Liver (tissue), 9 donors: ENCODE data around the gene FILIP1L. TPM values are rescaled to one million over a fixed set of nuclear protein-coding genes. Genes with fewer than 3 reads are reported as not detected.

Experiments used
- DNase-seq: peaks from one replicate; pipeline ENCODE4 v3.0.0-alpha.2; 2017; ENCODE audit warnings: low spot score
- H3K27ac ChIP-seq, 2 donors: one replicate each; pipeline ENCODE4 v1.7.0; 2013; ENCODE audit warnings: inconsistent platforms in 2 of 2, low read length in 2 of 2, control low read depth in 1 of 2, low read depth in 1 of 2, mild to moderate bottlenecking in 1 of 2
- H3K27me3 ChIP-seq, 4 donors: one replicate each; pipeline versions ENCODE4 v1.6.1 to v1.7.0; 2013; ENCODE audit warnings: low read length in 3 of 4, inconsistent platforms in 1 of 4, mild to moderate bottlenecking in 1 of 4, moderate library complexity in 1 of 4; ENCODE audit not compliant: control insufficient read depth in 4 of 4, insufficient read depth in 4 of 4
- H3K36me3 ChIP-seq, 4 donors: one replicate each; pipeline versions ENCODE4 v1.6.1 to v1.7.0; 2013; ENCODE audit warnings: low read length in 3 of 4, mild to moderate bottlenecking in 3 of 4, low read depth in 1 of 4, moderate library complexity in 1 of 4; ENCODE audit not compliant: control insufficient read depth in 4 of 4, insufficient read depth in 3 of 4
- H3K4me1 ChIP-seq, 4 donors: one replicate each; pipeline versions ENCODE4 v1.6.1 to v1.7.0; 2013; ENCODE audit warnings: low read length in 3 of 4, mild to moderate bottlenecking in 3 of 4, moderate library complexity in 1 of 4; ENCODE audit not compliant: control insufficient read depth in 4 of 4, insufficient read depth in 4 of 4
- H3K4me3 ChIP-seq, 3 donors: one replicate each; pipeline versions ENCODE4 v1.6.1 to v1.7.0; 2013; ENCODE audit warnings: low read length in 3 of 3, control low read depth in 1 of 3, low read depth in 1 of 3, mild to moderate bottlenecking in 1 of 3
- H3K9ac ChIP-seq, 2 donors: one replicate each; pipeline ENCODE4 v1.7.0; 2013; ENCODE audit warnings: low read length in 2 of 2, mild to moderate bottlenecking in 2 of 2, moderate library complexity in 2 of 2, control low read depth in 1 of 2, low read depth in 1 of 2
- H3K9me3 ChIP-seq, 4 donors: one replicate each; pipeline versions ENCODE4 v1.6.1 to v1.7.0; 2013; ENCODE audit warnings: low read length in 3 of 4; ENCODE audit not compliant: control insufficient read depth in 4 of 4
- EGR1 ChIP-seq, 2 donors: IDR thresholded peaks; 2 replicates each; pipeline ENCODE4 v1.6.1; 2016 to 2018; ENCODE audit warnings: antibody characterized with exemption in 2 of 2, low read depth in 2 of 2
- FOXA1 ChIP-seq: IDR thresholded peaks from 2 replicates; pipeline ENCODE4 v1.6.1; 2016; ENCODE audit warnings: antibody characterized with exemption
- FOXA2 ChIP-seq: IDR thresholded peaks from 2 replicates; pipeline ENCODE4 v1.6.1; 2016; ENCODE audit warnings: antibody characterized with exemption
- GABPA ChIP-seq, 2 donors: IDR thresholded peaks in 1 of 2; conservative IDR thresholded peaks in 1 of 2; 2 replicates each; pipeline ENCODE4 v1.6.1; 2016; ENCODE audit warnings: antibody characterized with exemption in 2 of 2, mild to moderate bottlenecking in 1 of 2, moderate library complexity in 1 of 2
- HNF4A ChIP-seq, 2 donors: conservative IDR thresholded peaks; 2 replicates each; pipeline ENCODE4 v1.6.1; 2016; ENCODE audit warnings: antibody characterized with exemption in 2 of 2, mild to moderate bottlenecking in 2 of 2
- HNF4G ChIP-seq: IDR thresholded peaks from 2 replicates; pipeline ENCODE4 v1.6.1; 2016; ENCODE audit warnings: antibody characterized with exemption
- RAD21 ChIP-seq, 2 donors: IDR thresholded peaks; 2 replicates each; pipeline ENCODE4 v1.6.1; 2016; ENCODE audit warnings: antibody characterized with exemption in 2 of 2, mild to moderate bottlenecking in 2 of 2
- RXRA ChIP-seq, 2 donors: IDR thresholded peaks; 2 replicates each; pipeline ENCODE4 v1.6.1; 2017 to 2018; ENCODE audit warnings: antibody characterized with exemption in 2 of 2, mild to moderate bottlenecking in 1 of 2
- SP1 ChIP-seq: IDR thresholded peaks from 2 replicates; pipeline ENCODE4 v1.6.1; 2018; ENCODE audit warnings: antibody characterized with exemption, mild to moderate bottlenecking
- YY1 ChIP-seq: IDR thresholded peaks from 2 replicates; pipeline ENCODE4 v1.6.1; 2016; ENCODE audit warnings: antibody characterized with exemption, mild to moderate bottlenecking
- WGBS: extraction: QIAGEN DNeasy Blood & Tissue Kit; methylation state at CpG from one replicate; pipeline ENCODE4 v1.1.7; 2013; 5-methylcytosine and 5-hydroxymethylcytosine counted together
- polyA plus RNA-seq, 2 donors: library from polyadenylated mRNA; stranded (reverse) in 1 of 2; unstranded in 1 of 2; fragments of 200-250 nt in 1 of 2; fragments of >200 nt in 1 of 2; fragmentation: Nextera tagmentation in 1 of 2; extraction: Ambion mirVana in 1 of 2; gene quantifications; one replicate each; pipeline versions ENCODE4 v1.2.1 to v1.2.3, GENCODE V29; 2013 to 2015
- total RNA-seq, 2 donors: library from RNA; depleted of rRNA; stranded (reverse); fragments of >200 nt; gene quantifications; one replicate each; pipeline ENCODE4 v1.2.3, GENCODE V29; 2014
- TF ChIP-seq, protein P1 (sequence below): IDR thresholded peaks from 2 replicates; pipeline ENCODE4 v1.6.1; 2016; ENCODE audit warnings: antibody characterized with exemption
- TF ChIP-seq, protein P2 (sequence below): IDR thresholded peaks from 2 replicates; pipeline ENCODE4 v1.6.1; 2016; ENCODE audit warnings: antibody characterized with exemption
- TF ChIP-seq, protein P3 (sequence below): fragments of 150-350 bp; IDR thresholded peaks from 2 replicates; pipeline ENCODE4 v1.5.1; 2017; ENCODE audit warnings: improper control_type of control experiment, low read depth, low read length; ENCODE audit not compliant: missing input control
- TF ChIP-seq, protein P4 (sequence below): IDR thresholded peaks from 2 replicates; pipeline ENCODE4 v1.6.1; 2016; ENCODE audit warnings: antibody characterized with exemption, mild to moderate bottlenecking
- TF ChIP-seq, protein P5 (sequence below): IDR thresholded peaks from 2 replicates; pipeline ENCODE4 v1.6.1; 2016; ENCODE audit warnings: antibody characterized with exemption
- donor health status: healthy.
- donor health status: healthy.
- donor health status: healthy.
- donor health status: healthy.
- donor health status: healthy.

FILIP1L gene
- total and polyA plus RNA-seq, 4 donors, result 1.4 to 6.5 (median 1.9) TPM

DNA sequence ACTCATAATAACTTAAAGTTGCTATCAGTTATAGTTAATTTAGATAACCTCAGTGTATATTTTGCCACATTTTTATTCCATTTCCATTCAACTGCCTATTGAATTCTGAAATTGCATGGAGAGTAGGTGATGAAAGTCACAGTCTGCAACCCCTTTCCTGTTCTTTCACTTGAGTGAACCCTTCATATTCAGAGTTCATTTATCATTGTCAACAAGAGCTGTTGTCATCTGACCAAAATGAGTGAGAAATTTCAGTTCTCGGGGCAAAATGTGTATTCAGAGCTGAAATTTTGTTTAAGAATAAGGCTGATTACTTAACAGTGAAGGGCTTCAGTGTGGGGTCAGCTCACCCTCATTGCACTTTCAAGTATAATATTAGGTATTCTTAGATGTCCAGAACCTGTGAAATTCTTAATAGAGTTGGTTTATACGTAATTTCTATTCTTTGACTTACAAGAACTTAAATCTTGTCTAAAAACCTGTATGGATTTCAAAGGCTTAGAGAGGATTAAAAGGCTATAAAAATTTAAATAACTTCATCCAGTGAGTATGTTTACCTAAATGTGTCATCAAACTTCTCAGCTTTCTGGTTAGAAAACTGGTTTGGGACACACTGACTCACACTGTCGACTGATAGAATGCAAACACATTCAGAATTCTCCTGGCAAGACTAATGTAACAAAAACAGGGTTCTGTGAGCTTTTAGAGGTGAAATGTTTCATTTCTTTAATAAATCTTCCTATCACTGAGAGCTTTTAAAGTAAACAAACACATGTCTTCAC lies 204.4 kb downstream of the FILIP1L start:
- 58% methylated on average over 3 of the region's 3 CpGs for WGBS
- Histone ChIP-seq H3K4me1 (peaks cover 0 to 7% (median 1%) of the 10 kb centered on the region in 4 donors), H3K4me3 (no peak overlapping the region), H3K9me3 (no peaks in the 10 kb centered on the region), H3K27me3 (no peaks in the 10 kb centered on the region), H3K9ac (no peak overlapping the region), H3K27ac (no peak overlapping the region), H3K36me3 (no peaks in the 10 kb centered on the region)
- DNase-seq, result no peak
- TF ChIP-seq, protein P1, sequence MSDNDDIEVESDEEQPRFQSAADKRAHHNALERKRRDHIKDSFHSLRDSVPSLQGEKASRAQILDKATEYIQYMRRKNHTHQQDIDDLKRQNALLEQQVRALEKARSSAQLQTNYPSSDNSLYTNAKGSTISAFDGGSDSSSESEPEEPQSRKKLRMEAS, result no peak
- TF ChIP-seq RAD21 (IDR thresholded peaks at IDR 0.05) (no peak), YY1 (no peak), HNF4G (no peak), EGR1 (IDR thresholded peaks at IDR 0.05; ENCODE audit: low read depth in 2 of 2) (no peak), SP1 (no peak), GABPA (IDR thresholded peaks at IDR 0.05 in 1 of 2, conservative IDR thresholded peaks at IDR 0.05 in 1 of 2) (no peak), HNF4A (conservative IDR thresholded peaks at IDR 0.05) (no peak), FOXA2 (no peak), FOXA1 (no peak), RXRA (IDR thresholded peaks at IDR 0.05) (no peak)
- TF ChIP-seq, protein P2, sequence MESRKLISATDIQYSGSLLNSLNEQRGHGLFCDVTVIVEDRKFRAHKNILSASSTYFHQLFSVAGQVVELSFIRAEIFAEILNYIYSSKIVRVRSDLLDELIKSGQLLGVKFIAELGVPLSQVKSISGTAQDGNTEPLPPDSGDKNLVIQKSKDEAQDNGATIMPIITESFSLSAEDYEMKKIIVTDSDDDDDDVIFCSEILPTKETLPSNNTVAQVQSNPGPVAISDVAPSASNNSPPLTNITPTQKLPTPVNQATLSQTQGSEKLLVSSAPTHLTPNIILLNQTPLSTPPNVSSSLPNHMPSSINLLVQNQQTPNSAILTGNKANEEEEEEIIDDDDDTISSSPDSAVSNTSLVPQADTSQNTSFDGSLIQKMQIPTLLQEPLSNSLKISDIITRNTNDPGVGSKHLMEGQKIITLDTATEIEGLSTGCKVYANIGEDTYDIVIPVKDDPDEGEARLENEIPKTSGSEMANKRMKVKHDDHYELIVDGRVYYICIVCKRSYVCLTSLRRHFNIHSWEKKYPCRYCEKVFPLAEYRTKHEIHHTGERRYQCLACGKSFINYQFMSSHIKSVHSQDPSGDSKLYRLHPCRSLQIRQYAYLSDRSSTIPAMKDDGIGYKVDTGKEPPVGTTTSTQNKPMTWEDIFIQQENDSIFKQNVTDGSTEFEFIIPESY, result no peak
- TF ChIP-seq, protein P3, sequence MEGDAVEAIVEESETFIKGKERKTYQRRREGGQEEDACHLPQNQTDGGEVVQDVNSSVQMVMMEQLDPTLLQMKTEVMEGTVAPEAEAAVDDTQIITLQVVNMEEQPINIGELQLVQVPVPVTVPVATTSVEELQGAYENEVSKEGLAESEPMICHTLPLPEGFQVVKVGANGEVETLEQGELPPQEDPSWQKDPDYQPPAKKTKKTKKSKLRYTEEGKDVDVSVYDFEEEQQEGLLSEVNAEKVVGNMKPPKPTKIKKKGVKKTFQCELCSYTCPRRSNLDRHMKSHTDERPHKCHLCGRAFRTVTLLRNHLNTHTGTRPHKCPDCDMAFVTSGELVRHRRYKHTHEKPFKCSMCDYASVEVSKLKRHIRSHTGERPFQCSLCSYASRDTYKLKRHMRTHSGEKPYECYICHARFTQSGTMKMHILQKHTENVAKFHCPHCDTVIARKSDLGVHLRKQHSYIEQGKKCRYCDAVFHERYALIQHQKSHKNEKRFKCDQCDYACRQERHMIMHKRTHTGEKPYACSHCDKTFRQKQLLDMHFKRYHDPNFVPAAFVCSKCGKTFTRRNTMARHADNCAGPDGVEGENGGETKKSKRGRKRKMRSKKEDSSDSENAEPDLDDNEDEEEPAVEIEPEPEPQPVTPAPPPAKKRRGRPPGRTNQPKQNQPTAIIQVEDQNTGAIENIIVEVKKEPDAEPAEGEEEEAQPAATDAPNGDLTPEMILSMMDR, result no peak
- TF ChIP-seq, protein P4, sequence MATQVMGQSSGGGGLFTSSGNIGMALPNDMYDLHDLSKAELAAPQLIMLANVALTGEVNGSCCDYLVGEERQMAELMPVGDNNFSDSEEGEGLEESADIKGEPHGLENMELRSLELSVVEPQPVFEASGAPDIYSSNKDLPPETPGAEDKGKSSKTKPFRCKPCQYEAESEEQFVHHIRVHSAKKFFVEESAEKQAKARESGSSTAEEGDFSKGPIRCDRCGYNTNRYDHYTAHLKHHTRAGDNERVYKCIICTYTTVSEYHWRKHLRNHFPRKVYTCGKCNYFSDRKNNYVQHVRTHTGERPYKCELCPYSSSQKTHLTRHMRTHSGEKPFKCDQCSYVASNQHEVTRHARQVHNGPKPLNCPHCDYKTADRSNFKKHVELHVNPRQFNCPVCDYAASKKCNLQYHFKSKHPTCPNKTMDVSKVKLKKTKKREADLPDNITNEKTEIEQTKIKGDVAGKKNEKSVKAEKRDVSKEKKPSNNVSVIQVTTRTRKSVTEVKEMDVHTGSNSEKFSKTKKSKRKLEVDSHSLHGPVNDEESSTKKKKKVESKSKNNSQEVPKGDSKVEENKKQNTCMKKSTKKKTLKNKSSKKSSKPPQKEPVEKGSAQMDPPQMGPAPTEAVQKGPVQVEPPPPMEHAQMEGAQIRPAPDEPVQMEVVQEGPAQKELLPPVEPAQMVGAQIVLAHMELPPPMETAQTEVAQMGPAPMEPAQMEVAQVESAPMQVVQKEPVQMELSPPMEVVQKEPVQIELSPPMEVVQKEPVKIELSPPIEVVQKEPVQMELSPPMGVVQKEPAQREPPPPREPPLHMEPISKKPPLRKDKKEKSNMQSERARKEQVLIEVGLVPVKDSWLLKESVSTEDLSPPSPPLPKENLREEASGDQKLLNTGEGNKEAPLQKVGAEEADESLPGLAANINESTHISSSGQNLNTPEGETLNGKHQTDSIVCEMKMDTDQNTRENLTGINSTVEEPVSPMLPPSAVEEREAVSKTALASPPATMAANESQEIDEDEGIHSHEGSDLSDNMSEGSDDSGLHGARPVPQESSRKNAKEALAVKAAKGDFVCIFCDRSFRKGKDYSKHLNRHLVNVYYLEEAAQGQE, result no peak
- TF ChIP-seq, protein P5, sequence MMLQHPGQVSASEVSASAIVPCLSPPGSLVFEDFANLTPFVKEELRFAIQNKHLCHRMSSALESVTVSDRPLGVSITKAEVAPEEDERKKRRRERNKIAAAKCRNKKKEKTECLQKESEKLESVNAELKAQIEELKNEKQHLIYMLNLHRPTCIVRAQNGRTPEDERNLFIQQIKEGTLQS, result no peak
